Measurements from ENCODE around the gene LCOR.

LCOR gene

DNA sequence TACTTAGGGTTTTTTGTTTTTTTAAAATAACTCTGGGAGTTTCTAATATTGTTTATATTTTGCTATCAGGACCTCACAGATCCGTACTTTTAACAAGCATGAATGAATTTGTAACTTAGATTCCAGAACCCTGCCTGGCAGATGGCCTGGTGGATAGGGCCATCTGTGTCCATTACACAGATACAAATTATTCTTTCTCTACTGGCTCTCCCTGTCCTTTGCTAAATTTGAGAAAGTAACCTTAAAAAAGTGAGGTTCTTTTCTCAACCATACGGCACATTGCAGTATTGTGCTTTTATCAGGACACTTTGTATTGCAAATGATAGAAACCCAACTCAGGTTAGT lies 26.6 kb downstream of the LCOR start:
- no peak for TF ChIP-seq CTCF (IDR thresholded peaks at IDR 0.05; ENCODE audit: control insufficient read depth, extremely low read depth, insufficient read depth)
- peak; percentile 68 for DNase-seq (ENCODE audit: low read depth)

DNA sequence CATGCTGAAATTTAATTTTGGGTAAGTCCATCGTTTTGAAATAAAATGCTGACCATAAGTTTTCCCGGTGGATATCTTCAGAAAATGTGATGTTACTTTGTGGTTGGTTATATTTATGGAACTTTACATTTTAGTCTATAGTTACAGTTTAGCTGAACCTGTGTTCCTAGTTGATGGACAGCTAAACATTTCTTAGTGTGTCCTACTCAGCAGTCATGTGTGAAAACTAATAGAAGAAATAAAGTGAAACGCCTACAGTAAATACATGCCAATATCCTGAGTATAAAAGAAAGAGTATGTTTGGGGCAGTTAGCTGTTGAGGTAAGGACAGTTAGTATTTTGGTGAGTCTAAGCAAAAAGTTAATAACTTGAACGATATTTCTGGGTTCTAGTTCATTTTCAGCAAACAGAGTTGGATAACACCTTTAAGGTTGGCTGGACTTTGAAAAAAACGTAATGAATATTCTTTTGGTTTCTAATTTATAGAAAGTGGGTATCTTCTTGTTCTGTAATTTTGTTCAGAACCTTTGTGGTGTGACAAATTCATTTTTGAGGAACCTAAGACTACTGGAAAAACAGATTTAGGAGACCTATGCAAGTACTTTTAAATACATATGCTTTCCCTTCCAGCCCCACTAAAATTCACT lies 28.7 kb downstream of the LCOR start:
- no peak for DNase-seq (ENCODE audit: low read depth)
- no peak for TF ChIP-seq CTCF (IDR thresholded peaks at IDR 0.05; ENCODE audit: control insufficient read depth, extremely low read depth, insufficient read depth)

More for the DNA sequence above, 26.6 kb downstream of the LCOR start:
- H3K4me3 ChIP-seq (ENCODE audit: low read depth, low read length), result no peak overlapping the region

GRCh38 chr10:96863922-96864543 lies 31.9 kb downstream of the LCOR start:
- DNase-seq (ENCODE audit: low read depth), result peak; percentile 98
- H3K4me3 ChIP-seq (ENCODE audit: low read depth, low read length), result no peak overlapping the region
- TF ChIP-seq CTCF (IDR thresholded peaks at IDR 0.05; ENCODE audit: control insufficient read depth, extremely low read depth, insufficient read depth), result no peak

More for the DNA sequence above, 28.7 kb downstream of the LCOR start:
- H3K4me3 ChIP-seq (ENCODE audit: low read depth, low read length), result no peak overlapping the region

GRCh38 chr10:96873086-96873485 lies 41.0 kb downstream of the LCOR start:
- H3K4me3 ChIP-seq (ENCODE audit: low read depth, low read length), result no peak overlapping the region
- TF ChIP-seq CTCF (IDR thresholded peaks at IDR 0.05; ENCODE audit: control insufficient read depth, extremely low read depth, insufficient read depth), result no peak

DNA sequence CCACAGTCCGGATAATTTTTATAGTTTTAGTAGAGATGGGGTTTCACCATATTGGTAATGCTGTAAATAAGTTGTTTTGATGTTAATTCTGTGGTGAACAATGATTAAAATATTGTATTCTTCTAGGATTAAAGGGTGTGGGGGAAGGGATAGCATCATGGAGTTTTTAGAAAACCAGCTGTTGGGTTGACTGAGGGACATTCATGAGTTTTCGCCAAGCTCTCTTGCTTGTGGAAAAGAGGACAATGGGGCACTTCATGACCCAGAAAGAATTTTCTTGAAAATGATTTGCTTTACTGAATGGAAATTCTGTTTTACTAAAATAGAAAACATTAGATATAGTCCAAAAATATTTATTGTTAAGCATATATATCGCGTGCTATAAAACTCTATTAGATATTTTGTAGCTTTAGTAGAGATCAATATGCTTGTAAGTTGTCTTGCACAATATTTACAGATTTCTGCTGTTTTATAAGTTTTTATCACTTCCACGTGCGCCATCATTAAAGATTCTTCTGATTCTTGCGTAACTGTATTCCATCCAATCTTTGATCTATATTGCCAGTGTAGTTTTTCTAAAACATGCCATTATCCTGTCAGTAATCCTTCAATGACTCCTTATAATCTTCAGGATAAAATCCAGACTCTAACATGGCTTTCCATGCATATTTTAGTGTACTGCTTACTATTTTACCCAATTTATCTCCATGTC lies 41.8 kb downstream of the LCOR start:
- no peak for DNase-seq (ENCODE audit: low read depth)
- no peak for TF ChIP-seq CTCF (IDR thresholded peaks at IDR 0.05; ENCODE audit: control insufficient read depth, extremely low read depth, insufficient read depth)

More at GRCh38 chr10:96873086-96873485, 41.0 kb downstream of the LCOR start:
- DNase-seq (ENCODE audit: low read depth), result no peak

DNA sequence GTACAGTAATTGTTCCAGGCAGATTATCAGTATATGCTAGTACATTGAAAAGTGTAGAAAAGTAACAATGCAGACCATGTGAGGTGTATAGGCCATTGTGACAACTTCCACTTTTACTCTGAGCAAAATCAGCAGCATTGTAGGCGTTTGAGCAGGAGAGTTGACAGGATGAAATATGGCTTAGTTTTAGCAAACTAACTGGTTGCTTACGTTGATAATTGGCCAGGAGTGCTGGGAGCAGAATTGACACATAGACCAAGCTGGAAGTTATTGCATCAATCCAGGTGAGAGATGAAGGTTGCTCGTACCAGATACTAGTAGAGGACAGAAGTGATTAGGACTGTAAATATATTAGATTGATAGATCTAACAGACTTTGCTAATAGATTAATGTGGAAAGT lies 46.0 kb downstream of the LCOR start:
- no peak for DNase-seq (ENCODE audit: low read depth)
- no peak overlapping the region for H3K4me3 ChIP-seq (ENCODE audit: low read depth, low read length)
- no peak for TF ChIP-seq CTCF (IDR thresholded peaks at IDR 0.05; ENCODE audit: control insufficient read depth, extremely low read depth, insufficient read depth)

More for the DNA sequence above, 41.8 kb downstream of the LCOR start:
- no peak overlapping the region for H3K4me3 ChIP-seq (ENCODE audit: low read depth, low read length)

All from LNCaP clone FGC (cell line).